Measurements from ENCODE around the gene ELMO1.

ELMO1 gene

GRCh38 chr7:37255327-37255944 lies 193.2 kb downstream of the ELMO1 start:
- DNase-seq, result no peak

GRCh38 chr7:37251222-37251621 lies 197.4 kb downstream of the ELMO1 start:
- no peak for DNase-seq

GRCh38 chr7:37249240-37249639 lies 199.4 kb downstream of the ELMO1 start:
- DNase-seq, result no peak

GRCh38 chr7:37248396-37248861 lies 200.2 kb downstream of the ELMO1 start:
- no peak for DNase-seq

GRCh38 chr7:37247861-37248260 lies 200.8 kb downstream of the ELMO1 start:
- no peak for DNase-seq

- no peak for DNase-seq
Observed at GRCh38 chr7:37245590-37245989, 203.1 kb downstream of the ELMO1 start.

GRCh38 chr7:37236906-37237305 lies 211.8 kb downstream of the ELMO1 start:
- no peak for DNase-seq

- no peak for DNase-seq
Observed at GRCh38 chr7:37235813-37236212, 212.9 kb downstream of the ELMO1 start.

GRCh38 chr7:37234928-37235327 lies 213.7 kb downstream of the ELMO1 start:
- peak; percentile 49 for DNase-seq

- DNase-seq, result no peak
Observed at GRCh38 chr7:37234334-37234733, 214.3 kb downstream of the ELMO1 start.

- no peak for DNase-seq
Observed at GRCh38 chr7:37231613-37232012, 217.1 kb downstream of the ELMO1 start.

- no peak for DNase-seq
Observed at GRCh38 chr7:37230221-37230620, 218.4 kb downstream of the ELMO1 start.

GRCh38 chr7:37229381-37229780 lies 219.3 kb downstream of the ELMO1 start:
- DNase-seq, result no peak

- DNase-seq, result no peak
Observed at GRCh38 chr7:37225285-37225969, 223.2 kb downstream of the ELMO1 start.

- no peak for DNase-seq
Observed at GRCh38 chr7:37224746-37225145, 223.9 kb downstream of the ELMO1 start.

- DNase-seq, result no peak
Observed at GRCh38 chr7:37220664-37221063, 228.0 kb downstream of the ELMO1 start.

- DNase-seq, result no peak
Observed at GRCh38 chr7:37218956-37219355, 229.7 kb downstream of the ELMO1 start.

- DNase-seq, result no peak
Observed at GRCh38 chr7:37216923-37217322, 231.7 kb downstream of the ELMO1 start.

- DNase-seq, result no peak
Observed at GRCh38 chr7:37216156-37216852, 232.4 kb downstream of the ELMO1 start.

- no peak for DNase-seq
Observed at GRCh38 chr7:37215290-37215923, 233.3 kb downstream of the ELMO1 start.

GRCh38 chr7:37212556-37212955 lies 236.1 kb downstream of the ELMO1 start:
- no peak for DNase-seq

- DNase-seq, result no peak
Observed at GRCh38 chr7:37212051-37212450, 236.6 kb downstream of the ELMO1 start.

GRCh38 chr7:37211097-37211880 lies 237.4 kb downstream of the ELMO1 start:
- no peak for DNase-seq
